SU-DHL-6 (cell line): Measurements from ENCODE around the gene ERMN.

ENCODE experiments used
- EZH2phosphoT487 ChIP-seq: fragments of 200-600 bp; sonication (generic), shearing (Covaris generic); conservative IDR thresholded peaks from 2 replicates; pipeline ENCODE4 v1.6.1; 2018; ENCODE audit warnings: mild to moderate bottlenecking, antibody characterized with exemption, low read length, moderate library complexity, mixed read lengths
- TF ChIP-seq, protein P1 (sequence below): fragments of 200-600 bp; sonication (generic); IDR thresholded peaks from one replicate; pipeline ENCODE4 v1.5.1; 2017; ENCODE audit warnings: antibody characterized with exemption, mild to moderate bottlenecking, low read length, moderate library complexity; ENCODE audit not compliant: insufficient read depth, poor library complexity, severe bottlenecking

DNA sequence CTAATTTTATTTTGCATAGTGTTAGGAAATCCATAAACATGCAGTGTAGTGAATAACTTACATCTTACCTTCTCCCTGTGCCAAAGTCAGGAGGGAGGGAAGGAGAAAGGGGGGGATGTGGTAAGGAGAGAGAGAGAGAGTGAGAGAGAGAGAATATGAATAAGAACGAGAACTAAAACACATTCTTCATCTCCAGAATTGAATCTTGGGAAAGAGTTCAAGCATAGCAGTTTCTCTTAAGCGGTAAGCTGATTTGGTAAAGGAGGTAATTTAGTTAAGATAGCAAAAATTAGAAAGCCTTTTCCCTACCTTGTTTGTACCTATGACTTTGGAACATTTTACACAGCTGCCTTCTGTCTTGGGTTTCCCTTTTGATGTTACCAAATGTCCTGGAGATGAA is 15.7 kb downstream of the ERMN start:
- TF ChIP-seq, protein P1, sequence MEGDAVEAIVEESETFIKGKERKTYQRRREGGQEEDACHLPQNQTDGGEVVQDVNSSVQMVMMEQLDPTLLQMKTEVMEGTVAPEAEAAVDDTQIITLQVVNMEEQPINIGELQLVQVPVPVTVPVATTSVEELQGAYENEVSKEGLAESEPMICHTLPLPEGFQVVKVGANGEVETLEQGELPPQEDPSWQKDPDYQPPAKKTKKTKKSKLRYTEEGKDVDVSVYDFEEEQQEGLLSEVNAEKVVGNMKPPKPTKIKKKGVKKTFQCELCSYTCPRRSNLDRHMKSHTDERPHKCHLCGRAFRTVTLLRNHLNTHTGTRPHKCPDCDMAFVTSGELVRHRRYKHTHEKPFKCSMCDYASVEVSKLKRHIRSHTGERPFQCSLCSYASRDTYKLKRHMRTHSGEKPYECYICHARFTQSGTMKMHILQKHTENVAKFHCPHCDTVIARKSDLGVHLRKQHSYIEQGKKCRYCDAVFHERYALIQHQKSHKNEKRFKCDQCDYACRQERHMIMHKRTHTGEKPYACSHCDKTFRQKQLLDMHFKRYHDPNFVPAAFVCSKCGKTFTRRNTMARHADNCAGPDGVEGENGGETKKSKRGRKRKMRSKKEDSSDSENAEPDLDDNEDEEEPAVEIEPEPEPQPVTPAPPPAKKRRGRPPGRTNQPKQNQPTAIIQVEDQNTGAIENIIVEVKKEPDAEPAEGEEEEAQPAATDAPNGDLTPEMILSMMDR, result no peak
- TF ChIP-seq EZH2phosphoT487, result no peak
